Stimulated activated CD4-positive, alpha-beta T cell treated with anti-CD3 and anti-CD28 coated beads, Interleukin-1b, Interleukin-23, amount 100 ng/mL, for 1 hour (primary cell): ENCODE measurements around the gene ZNF644.
"Not testable (repeated sequence)": the region's sequence is repeated elsewhere in the genome, so short reads cannot be mapped to it uniquely, and the experiment has no call there.

Source experiments
- DNase-seq, 2 donors: peaks; one replicate each; pipeline ENCODE4 v3.0.0-alpha.2; 2020; ENCODE audit warnings: low read depth in 2 of 2

ZNF644 gene

DNA sequence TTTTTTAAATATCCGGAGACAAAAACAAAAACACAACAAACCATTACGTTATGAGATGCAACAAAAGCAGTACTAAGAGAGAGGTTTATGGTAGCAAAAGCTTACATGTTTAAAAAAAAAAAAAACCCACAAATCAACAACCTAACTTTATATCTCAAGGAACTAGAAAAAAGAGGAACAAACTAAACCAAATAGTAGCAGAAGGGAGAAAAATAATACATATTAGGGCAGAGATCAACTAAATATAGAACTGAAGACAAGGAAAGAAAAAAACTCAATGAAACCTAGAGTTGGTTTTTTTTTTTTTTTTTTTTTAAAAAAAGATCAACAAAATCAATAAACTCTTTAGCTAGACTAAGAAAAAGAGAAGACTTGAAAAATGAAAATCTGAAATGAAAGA lies 34.9 kb downstream of the ZNF644 start:
- no peak for DNase-seq

DNA sequence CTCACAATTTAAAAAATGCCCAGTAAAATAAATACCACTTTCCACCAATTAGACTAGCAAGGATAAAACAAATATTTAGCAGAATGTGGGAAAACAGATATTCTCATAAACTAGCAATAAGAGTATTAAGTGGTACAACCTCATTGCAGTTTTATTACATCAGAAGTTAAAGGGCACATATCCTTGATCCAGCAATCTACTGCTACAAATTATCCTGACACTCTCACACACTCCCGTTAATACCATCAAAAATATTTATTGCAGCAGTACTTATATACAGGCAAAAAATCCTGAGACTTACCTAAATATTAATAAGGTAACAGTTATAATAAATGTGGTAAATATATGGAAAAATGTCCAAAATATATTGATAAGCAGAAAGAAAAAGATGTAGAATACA lies 44.3 kb downstream of the ZNF644 start:
- DNase-seq, result no peak

DNA sequence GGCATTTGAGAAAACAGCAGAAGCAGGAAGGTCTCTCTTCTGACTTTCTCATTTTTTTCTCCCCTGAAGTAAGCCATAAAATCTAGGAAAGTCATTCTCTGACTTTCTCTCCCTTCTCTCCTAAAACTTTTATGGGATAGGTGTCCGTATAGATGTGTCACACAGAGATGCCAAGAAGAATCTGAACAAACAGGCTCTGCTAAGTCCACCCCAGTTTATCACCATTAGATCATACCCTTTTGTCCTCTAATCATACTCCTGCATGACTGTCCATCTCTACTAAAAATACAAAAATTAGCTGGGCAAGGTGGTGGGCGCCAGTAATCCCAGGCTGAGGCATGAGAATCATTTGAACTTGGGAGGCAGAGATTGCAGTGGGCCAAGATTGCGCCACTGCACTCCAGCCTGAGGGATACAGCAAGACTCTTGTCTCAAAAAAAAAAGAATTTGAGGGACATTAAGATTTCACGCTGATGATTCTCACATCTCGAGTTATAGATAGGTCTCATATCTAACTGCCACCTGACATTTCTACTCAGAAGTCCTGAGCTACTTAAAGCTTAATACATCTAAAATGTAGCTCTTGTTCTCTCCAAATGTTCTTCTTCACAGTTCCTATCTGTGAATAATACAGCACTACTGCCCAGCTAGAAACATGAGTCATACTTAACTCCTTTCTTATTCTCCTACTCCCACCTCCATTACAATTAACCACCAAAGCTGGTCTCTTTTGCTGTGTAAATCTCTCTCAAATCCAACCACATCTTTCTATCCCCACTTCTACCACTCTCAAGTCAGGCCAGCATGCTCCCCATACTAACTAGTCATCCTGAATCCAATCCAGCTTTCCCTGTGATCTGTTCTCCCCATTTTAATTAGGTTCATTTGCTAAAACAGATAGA lies 47.7 kb downstream of the ZNF644 start:
- DNase-seq, result no peak

DNA sequence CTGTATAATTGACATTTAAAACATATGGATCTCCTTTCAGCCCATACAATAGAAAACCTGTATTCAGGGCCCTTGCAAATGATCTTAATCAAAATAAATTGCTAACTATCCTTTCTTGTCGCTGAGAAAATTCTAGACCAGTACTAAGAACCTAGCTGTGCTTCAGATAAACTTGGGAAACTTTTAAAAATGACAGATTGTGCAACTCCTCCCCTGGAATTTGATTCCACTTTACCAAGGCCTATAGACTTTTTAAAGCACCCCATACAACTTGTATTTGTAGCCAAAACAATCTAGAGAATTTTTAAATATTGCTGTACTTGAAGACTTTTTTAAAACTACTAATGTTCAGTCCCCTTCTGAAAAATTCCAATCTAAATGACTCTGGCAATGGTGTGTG lies 51.6 kb downstream of the ZNF644 start:
- no peak for DNase-seq

DNA sequence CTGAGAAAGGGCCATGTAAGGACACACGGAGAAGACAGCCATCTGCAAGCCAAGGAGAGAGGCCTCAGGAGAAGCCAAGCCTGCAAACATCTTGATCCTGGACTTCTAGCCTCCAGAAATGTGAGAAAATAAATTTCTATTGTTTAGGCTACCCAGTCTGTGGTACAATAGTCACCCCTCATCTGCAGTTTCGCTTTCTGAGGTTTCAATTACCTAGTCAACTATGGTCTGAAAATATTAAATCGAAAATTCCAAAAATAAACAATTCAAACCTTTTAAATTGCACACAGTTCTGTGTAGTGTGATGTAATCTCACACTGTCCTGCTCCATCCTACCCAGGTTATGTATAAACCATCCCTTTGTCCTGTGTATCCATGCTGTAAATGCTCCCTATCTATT lies 52.6 kb downstream of the ZNF644 start:
- DNase-seq, result no peak

DNA sequence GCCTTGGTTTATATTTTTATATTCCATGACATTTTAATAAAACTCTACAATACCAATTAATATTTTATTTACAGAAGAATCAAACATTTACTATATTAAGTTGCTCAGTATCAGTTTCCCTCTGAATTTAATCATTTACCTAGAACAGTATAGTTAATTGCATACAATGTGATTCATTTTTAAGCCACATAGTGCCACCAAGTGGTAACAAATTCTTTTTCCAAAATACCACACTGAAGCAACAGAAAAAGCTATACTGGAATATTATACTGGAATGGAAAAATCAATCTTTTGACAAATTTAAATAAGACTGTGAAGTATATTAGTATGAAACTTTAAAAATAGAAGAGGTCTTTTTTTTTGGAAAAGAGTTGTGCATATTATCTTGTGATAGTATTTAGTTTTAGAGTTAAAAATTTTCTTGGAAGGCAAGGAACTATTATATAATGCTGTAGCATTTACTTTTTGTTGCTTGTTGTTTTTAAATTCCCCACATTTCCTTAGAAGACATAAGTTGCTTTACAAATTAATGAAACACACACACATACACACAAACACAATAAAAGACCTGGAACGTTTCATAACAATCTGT lies 57.3 kb downstream of the ZNF644 start:
- DNase-seq, result no peak

DNA sequence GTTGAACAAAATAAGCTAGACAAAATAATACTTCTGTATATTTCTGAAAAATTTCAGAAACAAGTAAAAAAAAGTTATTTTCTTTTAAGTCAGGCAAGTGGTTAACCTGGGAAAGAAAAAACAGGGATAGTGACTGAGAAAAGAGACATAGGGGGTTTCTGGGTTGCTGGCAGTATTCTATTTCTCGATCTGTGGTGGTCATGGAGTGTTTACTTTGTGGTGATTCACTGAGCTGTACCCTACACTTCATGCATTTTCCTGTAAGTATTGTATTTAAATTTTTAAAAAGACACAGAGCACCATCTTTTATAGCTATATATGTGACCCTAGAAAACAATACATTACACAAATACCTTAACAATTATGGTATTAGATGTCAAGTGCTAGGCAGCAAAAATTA lies 58.2 kb downstream of the ZNF644 start:
- DNase-seq, result no peak

DNA sequence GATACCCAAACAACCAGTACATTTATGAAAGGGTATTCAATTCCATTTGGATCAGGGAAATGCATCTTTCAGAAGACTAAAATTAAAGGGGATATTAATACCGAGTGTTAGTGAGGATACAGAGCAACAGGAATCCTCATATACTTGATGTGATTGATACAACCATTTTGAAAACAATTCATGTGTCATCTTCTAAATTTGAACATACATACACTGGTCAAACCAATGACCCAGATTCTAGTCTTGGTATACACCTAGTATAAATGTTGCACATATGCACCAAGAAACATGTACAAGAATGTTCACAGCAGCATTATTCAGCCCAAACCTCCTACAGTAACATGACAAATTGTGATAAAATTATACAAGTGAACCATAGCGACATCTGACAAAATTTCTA lies 58.6 kb downstream of the ZNF644 start:
- no peak for DNase-seq

DNA sequence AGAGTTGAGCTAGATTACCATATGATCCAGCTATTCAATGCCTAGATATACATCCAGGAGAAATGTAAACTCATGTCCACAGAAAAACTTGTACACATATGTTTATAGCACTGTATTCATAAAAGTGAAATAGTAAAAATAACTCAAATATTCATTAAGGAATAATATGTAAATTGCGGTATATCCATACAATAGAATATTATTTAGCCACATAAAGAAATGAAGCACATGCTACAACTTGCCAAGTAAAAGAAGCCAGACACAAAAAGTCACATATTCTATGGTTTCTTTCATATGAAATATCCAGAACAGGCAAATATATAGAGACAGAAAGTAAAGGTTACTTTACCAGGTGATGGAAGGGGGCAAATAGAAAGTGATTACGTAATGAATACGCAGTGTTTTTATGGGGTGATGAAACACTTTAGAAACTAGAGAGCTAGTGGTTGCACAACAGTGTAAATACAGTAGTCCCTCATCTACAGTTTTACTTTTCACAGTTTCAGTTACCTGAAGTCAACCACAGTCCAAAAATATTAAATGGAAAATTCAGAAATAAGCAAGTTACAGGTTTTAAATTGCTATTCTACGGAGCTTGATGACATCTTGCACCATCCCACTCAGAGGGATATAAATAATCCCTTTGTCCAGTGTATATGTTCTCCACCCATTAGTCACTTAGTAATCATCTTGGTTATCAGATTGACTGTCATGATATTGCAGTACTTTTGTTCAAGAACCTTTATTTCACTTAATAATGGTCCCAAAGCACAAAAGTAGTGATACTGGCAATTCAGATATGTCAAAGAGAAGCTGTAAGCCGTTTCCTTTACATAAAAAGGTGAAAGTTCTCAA lies 62.3 kb downstream of the ZNF644 start:
- DNase-seq, result no peak

DNA sequence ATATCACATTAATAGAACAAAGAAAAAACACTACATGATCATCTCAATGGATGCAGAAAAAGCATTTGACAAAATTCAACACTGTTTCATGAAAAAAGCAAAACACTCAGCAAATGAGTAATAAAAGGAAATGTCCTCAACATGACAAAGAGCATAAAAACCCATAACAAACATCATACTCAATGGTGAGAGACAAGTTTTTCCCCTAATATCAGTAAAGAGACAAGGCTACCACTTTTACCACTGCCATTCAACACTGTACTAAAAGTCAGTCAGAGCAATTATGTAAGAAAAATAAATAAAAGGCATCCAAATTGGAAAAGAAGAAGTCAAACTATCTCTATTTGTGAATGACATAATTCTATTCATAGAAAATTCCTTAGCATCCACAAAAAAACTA lies 64.3 kb downstream of the ZNF644 start:
- no peak for DNase-seq

DNA sequence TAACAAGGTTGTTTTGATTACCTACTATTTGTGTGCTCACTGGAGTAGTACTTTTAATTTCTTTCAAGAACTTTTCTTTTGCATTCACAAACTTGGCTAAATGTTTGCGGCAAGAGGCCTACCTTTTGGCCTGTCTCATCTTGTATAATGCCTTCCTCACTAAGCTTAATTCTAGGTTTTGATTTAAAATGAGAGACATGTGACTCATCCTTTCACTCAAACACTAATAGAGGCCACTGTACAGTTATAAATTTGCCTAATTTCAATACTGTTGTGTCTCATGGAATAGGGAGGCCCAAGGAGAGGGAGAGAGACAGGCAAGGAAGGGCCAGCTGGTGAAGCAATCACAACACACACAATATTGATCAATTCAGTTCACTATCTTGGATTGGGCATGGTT lies 66.1 kb downstream of the ZNF644 start:
- DNase-seq, result no peak

DNA sequence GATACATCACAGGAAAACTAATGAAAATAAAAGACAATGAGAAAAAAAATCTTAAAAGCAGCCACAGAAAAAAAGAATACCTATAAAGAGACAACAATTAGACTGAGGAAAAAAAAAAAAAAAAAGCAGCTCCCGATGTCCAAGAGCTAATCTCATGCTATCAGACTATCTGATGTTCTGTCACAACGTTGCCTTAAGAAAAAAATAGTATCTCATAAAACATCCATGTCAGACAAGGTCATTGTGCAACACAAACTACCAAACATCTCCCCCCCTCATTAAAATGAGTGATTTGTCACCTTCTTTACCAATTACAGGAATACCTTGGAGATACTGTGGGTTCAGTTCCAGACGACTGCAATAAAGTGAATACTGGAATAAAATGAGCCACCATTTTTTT lies 68.9 kb downstream of the ZNF644 start:
- no peak for DNase-seq

DNA sequence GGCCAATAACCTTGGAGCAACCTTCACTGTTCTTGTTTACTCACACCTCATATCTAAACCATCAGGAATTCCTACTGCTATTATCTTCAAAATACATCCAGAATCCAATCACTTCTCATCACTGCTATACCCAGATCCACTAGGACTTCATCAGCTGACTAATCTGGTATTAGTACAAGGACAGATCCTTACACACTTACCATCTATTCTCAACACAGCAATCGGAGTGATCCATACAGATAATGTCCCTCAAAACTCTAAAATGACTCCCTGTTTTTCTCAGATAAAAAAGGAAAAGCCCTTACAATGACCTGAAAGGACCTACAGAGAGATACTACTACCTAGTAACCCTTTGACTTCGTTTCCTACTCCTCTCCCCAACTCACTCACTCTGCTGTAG lies 70.8 kb downstream of the ZNF644 start:
- DNase-seq, result no peak

DNA sequence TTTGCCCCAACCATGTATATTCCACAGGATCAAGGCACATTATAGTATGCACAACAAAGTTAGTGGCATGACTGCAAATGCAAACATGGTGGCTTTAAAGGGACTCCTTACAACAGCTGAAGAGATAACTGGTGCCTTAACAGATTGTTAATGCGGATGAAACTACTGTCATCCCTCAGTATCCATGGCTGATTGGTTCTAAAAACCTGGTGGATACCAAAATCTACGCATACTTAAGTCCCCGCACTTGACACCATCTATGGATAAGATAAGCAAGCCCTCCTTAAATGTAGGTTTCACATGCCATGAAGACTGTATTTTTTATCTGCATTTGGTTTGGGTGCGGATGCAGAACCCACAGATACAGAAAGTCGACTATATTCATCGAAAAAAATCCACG lies 73.5 kb downstream of the ZNF644 start:
- no peak for DNase-seq

DNA sequence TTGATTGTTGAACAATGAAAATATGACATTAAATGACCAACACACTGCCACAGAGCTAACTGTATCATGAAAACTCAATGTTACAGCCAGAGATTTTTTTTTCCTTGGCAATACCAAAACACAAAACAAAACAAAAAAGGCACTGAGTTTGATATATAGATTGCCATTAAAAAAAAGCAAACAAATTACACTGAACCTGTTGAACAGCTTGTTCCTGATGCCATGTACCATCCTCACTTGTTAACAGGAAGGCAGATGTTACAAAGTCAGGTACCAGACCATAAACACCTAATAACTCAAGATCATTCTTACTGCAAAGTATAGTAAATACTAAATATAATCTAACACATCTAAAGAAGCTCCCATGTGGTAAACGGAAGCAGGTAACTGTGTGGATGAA lies 75.2 kb downstream of the ZNF644 start:
- DNase-seq, result no peak

DNA sequence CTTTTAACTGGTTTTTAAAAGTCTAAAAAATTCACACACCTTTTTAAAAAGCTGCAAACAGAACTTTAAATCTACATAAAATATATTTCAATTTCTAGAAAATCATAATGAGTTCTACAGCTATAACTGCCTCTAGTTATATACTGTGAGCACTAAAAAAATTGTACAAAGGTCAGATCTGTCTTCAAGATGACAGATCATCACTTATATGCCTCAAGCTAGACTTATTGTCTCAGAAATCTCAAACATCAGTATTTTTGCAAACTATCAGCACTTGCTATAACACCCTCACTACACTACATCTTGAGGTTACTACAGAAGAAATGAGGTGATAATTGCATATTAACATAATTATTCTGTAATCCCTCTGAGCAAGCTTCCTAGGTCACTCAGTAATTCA lies 76.5 kb downstream of the ZNF644 start:
- no peak for DNase-seq

DNA sequence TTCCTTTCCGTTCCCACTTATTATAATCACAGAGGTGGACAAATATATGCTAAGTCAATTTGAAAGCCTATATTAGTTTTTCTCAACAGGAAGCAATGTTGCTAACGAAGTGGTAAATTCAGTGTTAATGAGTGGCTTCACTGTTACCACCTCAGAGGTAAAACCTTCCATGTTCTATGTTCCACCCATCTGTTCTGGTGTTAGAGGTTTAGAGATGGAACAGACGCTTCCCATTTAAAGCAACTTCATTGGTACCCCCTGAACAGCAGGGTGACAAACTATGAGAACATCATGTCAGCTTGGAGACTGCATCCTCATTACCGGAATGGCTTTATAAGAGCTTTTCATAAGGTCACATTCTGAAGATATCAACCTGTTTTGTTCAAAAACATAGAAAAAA lies 77.9 kb downstream of the ZNF644 start:
- no peak for DNase-seq

DNA sequence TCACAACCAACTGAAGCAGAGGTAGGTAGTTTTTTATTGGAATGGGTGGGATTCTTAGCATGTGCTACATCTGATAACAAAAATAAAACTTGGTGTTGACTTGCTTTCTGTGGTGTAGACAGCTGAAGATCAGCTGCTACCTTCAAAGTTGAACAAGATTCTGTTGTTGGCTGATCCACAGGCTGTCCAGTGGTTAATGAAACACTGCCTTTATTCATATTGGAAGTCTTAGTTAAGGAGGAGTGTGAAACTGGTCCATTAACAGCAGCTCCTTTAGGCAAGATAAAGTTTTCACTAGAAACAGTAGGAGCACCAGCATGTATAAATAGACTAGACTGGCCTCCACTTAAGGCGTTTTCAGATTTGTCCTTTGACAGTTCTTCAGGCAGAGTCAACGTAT lies 81.1 kb downstream of the ZNF644 start:
- no peak for DNase-seq

DNA sequence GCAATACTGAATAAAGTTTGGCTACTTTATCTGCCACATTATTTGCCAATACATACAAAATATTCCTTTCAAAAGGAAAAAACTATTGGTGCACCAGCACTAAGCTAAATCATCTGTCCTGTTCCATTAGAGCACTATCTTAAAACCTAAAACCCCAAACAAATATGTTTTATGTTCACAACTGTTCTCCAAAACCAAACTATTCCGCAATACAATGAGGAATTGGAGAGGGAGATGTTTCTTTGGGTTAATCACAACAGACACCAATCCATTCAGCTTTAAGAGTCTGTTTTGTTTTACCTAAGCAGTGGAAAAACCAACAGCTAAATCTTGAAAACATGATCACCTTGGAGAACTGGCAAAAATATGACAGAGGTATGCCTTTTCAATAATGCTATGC lies 85.1 kb downstream of the ZNF644 start:
- DNase-seq, result no peak

DNA sequence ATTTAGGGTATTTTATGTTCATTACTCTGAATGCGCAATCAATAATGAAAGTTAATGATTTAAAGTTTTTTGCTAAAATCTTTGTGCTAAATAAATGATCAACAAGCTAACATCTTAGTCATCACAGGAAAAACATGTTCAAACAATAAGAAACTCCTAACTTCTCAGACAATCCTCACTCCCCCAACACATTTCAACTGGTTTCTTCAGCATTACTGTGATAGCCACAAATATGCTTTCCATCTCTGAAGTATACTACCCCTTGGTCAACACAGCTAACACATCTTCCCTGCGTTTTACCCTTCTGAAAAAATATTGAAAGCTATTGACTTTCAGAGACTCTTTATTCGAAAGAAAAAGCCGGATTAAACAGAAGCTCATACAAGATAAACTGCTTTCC lies 85.8 kb downstream of the ZNF644 start:
- DNase-seq, result no peak

DNA sequence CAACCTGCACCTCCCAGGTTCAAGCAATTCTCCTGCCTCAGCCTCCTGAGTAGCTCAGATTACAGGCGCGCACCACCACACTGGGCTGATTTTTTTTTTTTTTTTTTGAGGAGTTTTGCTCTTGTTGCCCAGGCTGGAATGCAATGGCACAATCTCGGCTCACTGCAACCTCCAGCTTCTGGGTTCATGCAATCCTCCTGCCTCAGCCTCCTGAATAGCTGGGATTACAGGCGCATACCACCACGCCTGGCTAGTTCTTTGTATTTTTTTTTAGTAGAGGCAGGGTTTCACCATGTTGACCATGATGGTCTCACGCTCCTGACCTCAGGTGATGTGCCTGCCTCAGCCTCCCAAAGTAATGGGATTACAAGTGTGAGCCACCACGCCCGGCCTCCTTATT lies 93.6 kb downstream of the ZNF644 start:
- DNase-seq, result not testable (repeated sequence)

DNA sequence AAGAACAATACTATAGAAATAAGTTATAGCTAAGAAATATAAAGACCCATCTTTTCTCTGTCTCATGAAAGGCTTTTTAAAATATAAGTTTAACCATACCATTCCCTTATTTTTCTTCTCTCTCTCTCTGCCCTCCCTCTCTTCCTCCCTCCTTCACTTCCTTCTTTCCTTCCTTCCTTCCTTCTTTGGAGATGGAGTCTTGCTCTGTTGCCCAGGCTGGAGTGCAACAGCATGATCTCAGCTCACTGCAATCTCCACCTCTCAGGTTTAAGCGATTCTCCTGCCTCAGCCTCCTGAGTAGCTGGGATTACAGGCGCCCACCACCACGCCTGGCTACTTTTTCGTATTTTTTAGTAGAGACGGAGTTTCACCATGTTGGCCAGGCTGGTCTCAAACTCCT lies 94.2 kb downstream of the ZNF644 start:
- DNase-seq, result not testable (repeated sequence)

DNA sequence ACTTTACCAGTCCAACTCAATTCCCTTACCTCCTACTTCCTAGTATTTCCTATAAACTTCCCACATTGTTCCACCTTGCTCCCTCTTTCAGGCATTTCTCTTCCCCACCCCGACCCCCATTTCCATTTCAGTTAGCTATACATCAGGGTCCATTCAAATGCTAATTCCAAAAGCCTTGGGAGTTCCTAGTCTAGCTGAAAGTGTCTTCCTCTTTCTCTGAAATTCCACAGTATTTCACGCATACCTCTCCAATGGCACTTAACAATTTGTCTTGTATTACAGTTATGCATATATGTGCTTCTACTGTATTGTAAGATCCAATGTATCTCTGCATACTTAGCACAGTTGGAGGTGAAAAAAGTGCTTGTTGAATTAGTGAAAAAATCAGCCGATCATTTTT lies 94.9 kb downstream of the ZNF644 start:
- DNase-seq, result no peak
